Measurements from ENCODE around the gene COL12A1.

The COL12A1 gene

DNA sequence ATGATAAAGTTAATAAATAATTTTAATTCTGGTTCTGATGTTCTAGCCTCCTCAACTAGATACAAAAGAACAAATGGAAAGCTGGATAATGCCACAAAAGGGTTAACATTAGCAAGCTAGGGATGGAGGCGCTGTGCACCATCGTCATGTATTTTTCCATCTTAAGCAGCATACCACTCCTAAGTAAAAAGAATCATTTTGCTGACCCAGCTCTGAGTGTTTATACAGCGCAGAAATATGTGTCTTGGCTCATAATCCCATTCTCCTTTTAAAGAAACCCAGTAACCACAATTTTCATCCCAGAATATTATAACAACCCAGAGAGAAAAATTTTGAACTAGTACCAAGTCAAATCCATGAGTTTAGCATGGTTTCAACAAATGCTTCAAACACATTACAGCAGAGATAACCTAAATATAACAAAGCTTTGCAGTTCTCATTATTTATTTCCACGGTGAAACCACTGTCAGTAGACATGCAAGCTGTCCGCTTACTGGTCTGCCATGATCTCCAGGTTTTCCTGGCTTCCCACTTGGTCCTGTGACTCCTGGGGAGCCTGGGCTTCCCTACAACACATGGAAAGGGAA is 111.1 kb downstream of the COL12A1 start:
- no peak for DNase-seq (ENCODE audit: low read depth)
- no peak for TF ChIP-seq CTCF (IDR thresholded peaks at IDR 0.05; ENCODE audit: low read depth, low read length, missing control alignments)
- no peak overlapping the region for H3K4me3 ChIP-seq (ENCODE audit: low read depth, low read length)

- TF ChIP-seq CTCF (IDR thresholded peaks at IDR 0.05; ENCODE audit: low read depth, low read length, missing control alignments), result no peak
- no peak overlapping the region for H3K4me3 ChIP-seq (ENCODE audit: low read depth, low read length)
- DNase-seq (ENCODE audit: low read depth), result no peak
Observed at GRCh38 chr6:75091467-75092190, 114.2 kb downstream of the COL12A1 start.

DNA sequence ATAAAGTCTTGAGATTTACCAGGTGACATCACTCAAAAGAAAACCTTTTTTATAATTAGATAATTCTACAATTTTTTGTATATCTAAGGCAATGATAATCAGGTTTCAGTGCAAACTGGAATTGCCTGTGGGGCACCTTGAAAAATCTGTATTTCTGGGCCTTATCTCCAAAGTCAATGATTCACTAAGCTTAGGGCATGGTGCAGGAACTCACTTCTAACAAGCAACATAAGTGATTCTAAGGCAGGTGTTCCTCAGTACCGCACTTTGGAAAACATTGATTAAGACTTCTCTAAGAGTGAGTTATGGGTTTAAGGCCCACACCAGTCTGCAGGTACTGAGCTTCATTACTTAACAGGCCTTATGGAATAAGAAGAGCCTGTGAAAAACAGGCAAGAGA is 115.3 kb downstream of the COL12A1 start:
- no peak for DNase-seq (ENCODE audit: low read depth)
- TF ChIP-seq CTCF (IDR thresholded peaks at IDR 0.05; ENCODE audit: low read depth, low read length, missing control alignments), result no peak
- H3K4me3 ChIP-seq (ENCODE audit: low read depth, low read length), result no peak overlapping the region

- TF ChIP-seq CTCF (IDR thresholded peaks at IDR 0.05; ENCODE audit: low read depth, low read length, missing control alignments), result no peak
- no peak for DNase-seq (ENCODE audit: low read depth)
- H3K4me3 ChIP-seq (ENCODE audit: low read depth, low read length), result no peak overlapping the region
Observed at GRCh38 chr6:75089921-75090320, 115.9 kb downstream of the COL12A1 start.

DNA sequence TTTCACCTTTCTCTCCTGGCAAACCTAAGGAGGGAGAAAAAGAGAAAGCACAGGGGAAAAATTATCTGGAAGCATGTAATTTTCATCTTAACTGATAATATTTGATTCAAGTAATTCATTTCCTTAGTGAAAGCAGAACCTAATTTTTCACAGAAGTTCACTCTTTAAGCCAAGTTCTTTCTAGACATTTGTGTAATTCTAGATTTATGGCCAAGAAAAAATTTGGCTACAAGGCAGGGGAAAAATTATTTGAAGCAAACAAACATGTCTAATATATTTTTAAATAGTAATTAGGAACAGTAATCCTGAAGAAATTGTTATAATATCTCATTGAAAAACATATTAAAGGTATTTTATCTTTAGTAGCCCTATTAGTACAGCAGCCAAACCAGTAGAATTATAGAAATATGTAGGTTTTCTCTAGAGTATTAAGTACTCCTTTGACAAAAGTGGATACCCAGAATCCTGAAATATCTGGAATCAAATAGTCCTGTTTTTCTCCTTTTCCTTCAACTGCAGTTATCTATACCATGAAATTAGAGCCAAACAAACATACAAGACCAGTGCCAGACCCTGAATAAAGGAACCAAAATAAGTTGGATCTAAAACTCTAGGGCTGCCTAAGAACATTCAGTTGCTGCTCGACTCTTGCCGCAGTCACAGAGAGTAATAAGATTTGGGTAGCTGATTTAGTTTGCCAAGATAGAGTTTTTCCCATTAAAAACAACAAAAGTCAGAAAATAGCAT is 116.5 kb downstream of the COL12A1 start:
- no peak for DNase-seq (ENCODE audit: low read depth)
- TF ChIP-seq CTCF (IDR thresholded peaks at IDR 0.05; ENCODE audit: low read depth, low read length, missing control alignments), result no peak
- H3K4me3 ChIP-seq (ENCODE audit: low read depth, low read length), result no peak overlapping the region

DNA sequence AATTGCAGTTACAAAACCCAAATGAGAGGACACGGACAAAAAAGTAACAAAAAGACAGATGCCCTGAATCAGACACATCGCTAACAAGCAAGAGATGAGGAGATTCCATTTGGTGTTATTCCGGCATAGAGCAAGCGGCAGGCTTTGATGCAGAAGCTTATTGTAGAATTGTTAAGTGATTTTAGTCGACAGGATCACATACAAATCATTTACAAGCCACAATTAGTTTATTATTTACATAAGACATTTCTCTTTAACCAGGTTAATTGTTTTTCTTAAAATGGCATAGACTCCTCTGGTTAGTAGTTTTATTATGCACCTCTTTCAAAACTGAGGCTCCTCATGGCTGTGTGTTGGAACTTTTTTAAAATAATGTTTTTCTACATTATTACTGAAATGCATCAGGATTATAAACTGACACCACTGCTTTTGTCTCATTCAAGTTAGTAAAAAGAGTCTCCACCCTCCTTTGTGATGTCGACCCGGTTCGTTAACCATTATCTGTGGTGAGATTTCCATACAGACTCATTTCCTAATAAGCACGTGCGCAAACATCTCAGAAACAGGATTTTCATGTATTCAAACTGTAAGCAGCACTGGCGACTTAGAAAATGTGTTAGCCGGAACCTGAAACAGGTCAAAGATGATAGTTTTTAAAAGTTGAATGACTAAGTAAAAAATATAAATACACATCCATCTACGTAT is 119.8 kb downstream of the COL12A1 start:
- TF ChIP-seq CTCF (IDR thresholded peaks at IDR 0.05; ENCODE audit: low read depth, low read length, missing control alignments), result no peak
- H3K4me3 ChIP-seq (ENCODE audit: low read depth, low read length), result no peak overlapping the region
- DNase-seq (ENCODE audit: low read depth), result no peak

Measured in GM12864 (cell line).